Measurements from ENCODE around the gene SNRNP35. TPM values are rescaled to one million over a fixed set of nuclear protein-coding genes. Genes with fewer than 3 reads are reported as not detected.
"Not testable (repeated sequence)": the region's sequence is repeated elsewhere in the genome, so short reads cannot be mapped to it uniquely, and the experiment has no call there.

Gene SNRNP35
- total RNA-seq, 4 donors from 2014 or later, result 8.6 to 30.0 (median 25.7) TPM

DNA sequence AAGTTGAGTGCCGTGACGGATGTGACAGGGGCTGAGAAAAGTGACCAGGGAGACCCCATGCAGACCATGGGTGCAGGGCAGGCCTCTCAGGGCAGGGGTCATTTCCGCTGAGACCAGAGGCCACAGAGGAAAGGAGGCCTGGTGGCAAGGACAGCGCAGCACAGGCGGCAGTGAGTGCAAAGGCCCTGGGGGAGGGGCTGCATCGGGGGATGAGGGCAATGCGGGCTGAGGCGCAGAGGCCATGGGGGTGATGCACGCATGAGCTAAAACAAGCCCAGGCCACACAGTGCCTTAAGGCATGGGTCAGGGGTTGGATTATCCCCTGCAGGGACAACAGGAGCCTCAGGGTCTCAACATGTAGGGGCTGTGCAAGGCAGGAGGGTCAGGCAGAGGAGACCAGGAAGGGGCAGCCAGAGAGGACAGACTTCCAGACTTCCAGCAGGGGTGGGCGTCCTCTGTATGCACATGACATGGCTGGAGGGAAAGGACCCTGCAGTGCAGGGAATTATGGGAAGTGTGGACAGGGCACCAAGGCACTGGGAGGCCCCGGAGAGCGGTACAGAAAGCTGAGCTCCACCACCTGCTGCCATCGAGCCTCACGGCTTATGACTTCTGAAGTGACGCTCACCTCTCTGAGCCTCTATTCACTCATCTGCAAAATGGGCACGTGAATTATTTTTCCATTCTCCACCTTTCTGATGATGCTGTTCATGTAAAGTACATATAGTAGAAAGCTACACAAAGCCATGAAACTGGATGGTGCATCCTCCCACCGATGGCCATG, 48.3 kb downstream of the SNRNP35 start:
- H3K36me3 ChIP-seq, result no peaks in the 10 kb centered on the region
- 90 to 94% methylated on average over 4 to 17 of the region's 17 CpGs for WGBS, 2 donors (ENCODE audit: low coverage in 1 of 2)
- no peak for DNase-seq

DNA sequence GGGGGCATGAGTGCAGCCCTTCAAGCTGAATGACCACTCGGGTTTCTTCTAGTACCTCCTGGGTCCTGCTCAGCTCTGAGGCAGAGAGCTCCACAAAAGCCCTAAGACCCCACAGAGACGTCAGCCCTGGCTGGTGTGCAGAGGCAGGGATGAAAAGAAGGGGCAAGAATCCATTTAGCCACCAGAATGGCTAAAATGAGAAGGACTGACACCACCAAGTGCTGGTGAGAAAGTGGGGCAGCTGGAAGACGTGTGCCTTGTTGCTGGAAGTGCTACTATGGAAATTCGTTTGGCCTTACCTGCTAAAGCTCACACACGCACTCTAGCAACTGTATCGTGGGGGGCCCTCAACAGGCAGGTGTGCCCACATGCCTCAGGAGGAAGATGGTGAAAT, 48.9 kb downstream of the SNRNP35 start:
- TF ChIP-seq POLR2AphosphoS5 (IDR thresholded peaks at IDR 0.05) (no peak), EP300 (IDR thresholded peaks at IDR 0.05; ENCODE audit: low read depth) (no peak), POLR2A (IDR thresholded peaks at IDR 0.05) (no peak)
- TF ChIP-seq, protein P1, sequence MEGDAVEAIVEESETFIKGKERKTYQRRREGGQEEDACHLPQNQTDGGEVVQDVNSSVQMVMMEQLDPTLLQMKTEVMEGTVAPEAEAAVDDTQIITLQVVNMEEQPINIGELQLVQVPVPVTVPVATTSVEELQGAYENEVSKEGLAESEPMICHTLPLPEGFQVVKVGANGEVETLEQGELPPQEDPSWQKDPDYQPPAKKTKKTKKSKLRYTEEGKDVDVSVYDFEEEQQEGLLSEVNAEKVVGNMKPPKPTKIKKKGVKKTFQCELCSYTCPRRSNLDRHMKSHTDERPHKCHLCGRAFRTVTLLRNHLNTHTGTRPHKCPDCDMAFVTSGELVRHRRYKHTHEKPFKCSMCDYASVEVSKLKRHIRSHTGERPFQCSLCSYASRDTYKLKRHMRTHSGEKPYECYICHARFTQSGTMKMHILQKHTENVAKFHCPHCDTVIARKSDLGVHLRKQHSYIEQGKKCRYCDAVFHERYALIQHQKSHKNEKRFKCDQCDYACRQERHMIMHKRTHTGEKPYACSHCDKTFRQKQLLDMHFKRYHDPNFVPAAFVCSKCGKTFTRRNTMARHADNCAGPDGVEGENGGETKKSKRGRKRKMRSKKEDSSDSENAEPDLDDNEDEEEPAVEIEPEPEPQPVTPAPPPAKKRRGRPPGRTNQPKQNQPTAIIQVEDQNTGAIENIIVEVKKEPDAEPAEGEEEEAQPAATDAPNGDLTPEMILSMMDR (IDR thresholded peaks at IDR 0.05), result no peak
- H3K9me3 ChIP-seq, result no peaks in the 10 kb centered on the region
- H3K27ac ChIP-seq, result no peak overlapping the region
- intact Hi-C loops (cut with DNase I; ENCODE audit: low total_unique reads), result no loop called here
- no peaks in the 10 kb centered on the region for H3K4me1 ChIP-seq
- 84% methylated on average over 6 of the region's 6 CpGs; no CpG with 5 or more reads in 1 of the 2 donors for whole genome bisulfite sequencing, 2 donors (ENCODE audit: low coverage in 1 of 2)
- DNase-seq, result no peak
- no peaks in the 10 kb centered on the region for H3K36me3 ChIP-seq
- in situ Hi-C loops (cut with MboI; ENCODE audit: low pct_ligation_motif_present in 1 of 4, low pct_unique_long_range_greater_than_20kb in 1 of 4, low sequenced_read_pairs in 3 of 4), result no loop called here
- H3K27me3 ChIP-seq, result no peaks in the 10 kb centered on the region
- H3K4me3 ChIP-seq, result no peak overlapping the region

More for the DNA sequence above, 48.3 kb downstream of the SNRNP35 start:
- Histone ChIP-seq H3K4me3 (no peak overlapping the region), H3K4me1 (no peaks in the 10 kb centered on the region), H3K27ac (no peak overlapping the region), H3K27me3 (no peaks in the 10 kb centered on the region), H3K9me3 (no peaks in the 10 kb centered on the region)
- TF ChIP-seq POLR2AphosphoS5 (IDR thresholded peaks at IDR 0.05), result no peak
- TF ChIP-seq POLR2A (IDR thresholded peaks at IDR 0.05), result no peak
- TF ChIP-seq EP300 (IDR thresholded peaks at IDR 0.05; ENCODE audit: low read depth), result no peak
- TF ChIP-seq, protein P1 (IDR thresholded peaks at IDR 0.05), result no peak
- in situ Hi-C loops (cut with MboI; ENCODE audit: low pct_ligation_motif_present in 1 of 4, low pct_unique_long_range_greater_than_20kb in 1 of 4, low sequenced_read_pairs in 3 of 4) (no loop called here), intact Hi-C loops (cut with DNase I; ENCODE audit: low total_unique reads) (no loop called here)

DNA sequence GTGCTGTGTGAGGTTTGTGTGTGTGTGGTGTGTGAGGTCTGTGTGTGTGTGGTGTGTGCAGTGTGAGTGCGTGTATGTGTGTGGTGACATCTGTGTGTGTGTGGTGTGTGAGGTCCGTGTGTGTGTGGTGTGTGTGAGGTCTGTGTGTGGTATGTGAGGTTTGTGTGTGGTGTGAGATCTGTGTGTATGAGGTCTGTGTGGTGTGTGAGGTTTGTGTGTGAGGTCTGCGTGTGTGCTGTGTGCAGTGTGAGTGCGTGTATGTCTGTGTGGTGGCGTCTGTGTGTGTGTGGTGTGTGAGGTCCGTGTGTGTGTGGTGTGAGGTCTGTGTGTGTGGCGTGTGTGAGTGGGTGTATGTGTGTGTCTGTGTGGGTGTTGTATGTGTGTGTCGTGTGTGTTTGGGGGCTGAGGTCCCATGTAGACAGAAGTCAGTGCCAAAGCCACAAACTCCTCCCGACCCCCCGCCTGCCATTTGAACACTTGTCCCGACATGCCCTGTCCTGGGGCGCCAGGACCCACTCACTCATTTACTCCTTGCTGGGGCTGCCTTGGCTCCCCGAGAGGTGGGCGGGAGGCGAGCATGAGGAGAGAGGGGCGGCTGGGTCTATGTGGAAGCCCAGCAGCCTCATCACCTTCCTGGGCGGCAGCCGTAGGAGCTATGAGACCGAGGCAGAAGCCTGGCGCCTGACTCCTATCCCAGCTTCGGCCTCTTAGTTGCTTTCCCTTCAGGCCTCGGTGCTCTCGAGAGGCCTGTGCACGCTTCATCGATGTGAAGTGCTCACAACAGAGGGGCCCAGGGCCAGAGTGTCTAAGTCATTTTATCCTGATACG, 55.1 kb downstream of the SNRNP35 start:
- no peaks in the 10 kb centered on the region for H3K36me3 ChIP-seq
- 79 to 92% methylated on average over 5 to 26 of the region's 26 CpGs for WGBS, 2 donors (ENCODE audit: low coverage in 1 of 2)

DNA sequence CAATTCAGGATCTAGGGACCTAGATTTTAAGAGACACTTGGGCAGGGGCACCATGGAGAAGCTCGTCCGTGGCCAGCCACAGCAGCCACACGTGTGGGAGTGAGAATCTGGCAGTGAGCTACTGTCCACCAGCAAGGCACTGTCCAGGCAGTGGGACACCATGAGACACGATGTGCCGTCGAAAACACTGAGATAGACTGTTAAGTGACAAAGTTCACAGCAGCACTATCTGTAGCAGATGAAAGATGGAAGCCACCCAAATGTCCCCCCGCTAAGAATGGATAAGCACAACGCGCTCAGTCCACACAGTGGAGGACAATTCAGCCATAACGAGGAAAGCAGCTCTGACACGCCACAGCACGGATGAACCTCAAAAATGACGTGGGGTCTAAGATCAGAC, 55.9 kb downstream of the SNRNP35 start:
- no peak for DNase-seq
- TF ChIP-seq EP300 (IDR thresholded peaks at IDR 0.05; ENCODE audit: low read depth) (no peak), POLR2A (IDR thresholded peaks at IDR 0.05) (no peak)
- no peak overlapping the region for H3K4me3 ChIP-seq
- H3K27ac ChIP-seq, result no peak overlapping the region
- H3K36me3 ChIP-seq, result no peaks in the 10 kb centered on the region
- in situ Hi-C loops (cut with MboI; ENCODE audit: low pct_ligation_motif_present in 1 of 4, low pct_unique_long_range_greater_than_20kb in 1 of 4, low sequenced_read_pairs in 3 of 4), result no loop called here
- no peaks in the 10 kb centered on the region for H3K27me3 ChIP-seq
- 60 to 83% methylated on average over 1 to 13 of the region's 13 CpGs for WGBS, 2 donors (ENCODE audit: low coverage in 1 of 2)
- no peaks in the 10 kb centered on the region for H3K9me3 ChIP-seq
- H3K4me1 ChIP-seq, result no peaks in the 10 kb centered on the region
- intact Hi-C loops (cut with DNase I; ENCODE audit: low total_unique reads), result no loop called here

More for the DNA sequence above, 55.1 kb downstream of the SNRNP35 start:
- H3K4me3 ChIP-seq, result no peak overlapping the region
- H3K9me3 ChIP-seq, result no peaks in the 10 kb centered on the region
- no peaks in the 10 kb centered on the region for H3K27me3 ChIP-seq
- in situ Hi-C loops (cut with MboI; ENCODE audit: low pct_ligation_motif_present in 1 of 4, low pct_unique_long_range_greater_than_20kb in 1 of 4, low sequenced_read_pairs in 3 of 4), result no loop called here
- H3K27ac ChIP-seq, result no peak overlapping the region
- H3K4me1 ChIP-seq, result no peaks in the 10 kb centered on the region
- TF ChIP-seq POLR2A (IDR thresholded peaks at IDR 0.05), result no peak
- TF ChIP-seq EP300 (IDR thresholded peaks at IDR 0.05; ENCODE audit: low read depth), result no peak
- TF ChIP-seq, protein P1 (IDR thresholded peaks at IDR 0.05), result no peak
- no peak for TF ChIP-seq POLR2AphosphoS5 (IDR thresholded peaks at IDR 0.05)
- DNase-seq, result no peak
- intact Hi-C loops (cut with DNase I; ENCODE audit: low total_unique reads), result no loop called here

DNA sequence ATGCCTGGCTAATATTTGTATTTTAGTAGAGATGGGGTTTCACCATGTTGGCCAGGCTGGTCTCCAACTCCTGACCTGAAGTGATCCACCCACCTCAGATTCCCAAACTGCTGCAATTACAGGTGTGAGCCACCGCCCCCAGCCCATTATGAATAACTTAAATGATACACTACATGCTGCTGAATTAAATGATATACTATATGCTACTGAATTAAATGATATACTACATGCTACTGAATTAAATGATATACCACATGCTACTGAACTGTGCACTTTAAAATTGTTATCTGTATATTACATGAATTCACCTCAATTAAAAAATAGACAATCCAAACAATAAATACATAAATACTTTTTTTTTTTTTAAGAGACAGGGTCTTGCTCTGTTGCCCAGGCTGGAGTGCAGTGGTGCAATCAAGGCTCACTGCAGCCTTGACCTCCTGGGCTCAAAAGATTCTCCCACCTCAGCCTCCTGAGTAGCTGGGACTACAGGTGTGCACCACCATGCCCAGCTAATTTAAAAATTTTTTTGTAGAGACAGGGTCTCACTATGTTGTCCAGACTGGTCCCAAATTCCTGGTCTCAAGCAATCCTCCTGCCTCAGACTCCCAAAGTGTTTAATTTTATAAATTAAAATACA, 56.8 kb downstream of the SNRNP35 start:
- intact Hi-C loops (cut with DNase I; ENCODE audit: low total_unique reads); in situ Hi-C loops (cut with MboI; ENCODE audit: low pct_ligation_motif_present in 1 of 4, low pct_unique_long_range_greater_than_20kb in 1 of 4, low sequenced_read_pairs in 3 of 4); H3K36me3 ChIP-seq; H3K27me3 ChIP-seq; DNase-seq; H3K9me3 ChIP-seq; H3K4me3 ChIP-seq; H3K4me1 ChIP-seq; H3K27ac ChIP-seq: not testable (repeated sequence)
- WGBS, 2 donors (ENCODE audit: low coverage in 1 of 2), result 95 to 100% methylated on average over 1 of the region's 1 CpG

All from transverse colon (tissue), 4 donors.